LNCaP clone FGC (cell line): ENCODE measurements around the gene METAP1D.
"Not testable (repeated sequence)": the region's sequence is repeated elsewhere in the genome, so short reads cannot be mapped to it uniquely, and the experiment has no call there.

ENCODE experiments used
- DNase-seq: peaks from one replicate; pipeline ENCODE4 v3.0.0-alpha.2; 2011; ENCODE audit warnings: low read depth
- H3K4me3 ChIP-seq: 2 replicates; pipeline ENCODE4 v1.5.1; 2011; ENCODE audit warnings: mild to moderate bottlenecking, low read depth, low read length, control low read depth
- CTCF ChIP-seq: IDR thresholded peaks from 2 replicates; pipeline ENCODE4 v1.5.1; 2012; ENCODE audit warnings: mild to moderate bottlenecking; ENCODE audit not compliant: control insufficient read depth, insufficient read depth; ENCODE audit errors: extremely low read depth

METAP1D gene

GRCh38 chr2:171995586-171995985 lies 4.2 kb upstream of the METAP1D start:
- no peak overlapping the region for H3K4me3 ChIP-seq
- DNase-seq = no peak
- no peak for TF ChIP-seq CTCF

GRCh38 chr2:171996021-171996420 lies 3.7 kb upstream of the METAP1D start:
- TF ChIP-seq CTCF = no peak
- no peak for DNase-seq
- no peak overlapping the region for H3K4me3 ChIP-seq

- H3K4me3 ChIP-seq, DNase-seq: not testable (repeated sequence)
These were observed 2.7 kb upstream of the METAP1D start for GRCh38 chr2:171997031-171997430.

GRCh38 chr2:171999161-171999560 lies 592 bp upstream of the METAP1D start:
- no peak for DNase-seq
- peak overlapping the region; percentile 82 for H3K4me3 ChIP-seq
- no peak for TF ChIP-seq CTCF

GRCh38 chr2:172000696-172001361 lies 1.1 kb downstream of the METAP1D start:
- no peak for DNase-seq
- peak overlapping the region; percentile 82 for H3K4me3 ChIP-seq
- TF ChIP-seq CTCF = no peak

- no peak for TF ChIP-seq CTCF
- no peak for DNase-seq
These were observed 7.6 kb downstream of the METAP1D start for GRCh38 chr2:172007372-172007771.

GRCh38 chr2:172009823-172010222 lies 10.1 kb downstream of the METAP1D start:
- no peak overlapping the region for H3K4me3 ChIP-seq
- TF ChIP-seq CTCF = no peak
- DNase-seq = no peak

More at GRCh38 chr2:172007372-172007771, 7.6 kb downstream of the METAP1D start:
- H3K4me3 ChIP-seq = no peak overlapping the region
